T follicular helper cell (primary cell): ENCODE measurements around the gene KRTAP5-1.
"Not testable (repeated sequence)": the region's sequence is repeated elsewhere in the genome, so short reads cannot be mapped to it uniquely, and the experiment has no call there.

Source experiments
- DNase-seq: peaks from one replicate; pipeline ENCODE4 v3.0.0-alpha.2; 2020; ENCODE audit warnings: low read depth

KRTAP5-1 gene

DNA sequence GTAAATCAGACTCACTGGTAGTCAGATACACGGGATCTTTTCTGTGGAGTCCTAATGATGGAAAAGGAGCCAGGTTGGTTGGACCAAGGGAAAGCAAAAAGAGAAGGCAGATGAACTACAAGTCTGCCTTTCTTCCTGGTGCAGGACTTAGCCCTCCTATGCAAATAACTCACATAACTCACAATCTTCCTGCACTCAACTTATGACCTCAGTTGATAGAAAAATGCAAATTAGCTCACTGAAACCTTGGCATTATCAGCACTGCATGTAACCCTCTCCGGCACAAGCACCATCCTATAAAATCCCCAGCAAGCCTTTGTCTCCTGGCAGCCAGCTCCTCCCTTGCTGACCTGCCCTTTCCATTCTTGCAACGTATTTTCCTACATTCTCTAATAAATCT is 16.6 kb upstream of the KRTAP5-1 start:
- DNase-seq = not testable (repeated sequence)

DNA sequence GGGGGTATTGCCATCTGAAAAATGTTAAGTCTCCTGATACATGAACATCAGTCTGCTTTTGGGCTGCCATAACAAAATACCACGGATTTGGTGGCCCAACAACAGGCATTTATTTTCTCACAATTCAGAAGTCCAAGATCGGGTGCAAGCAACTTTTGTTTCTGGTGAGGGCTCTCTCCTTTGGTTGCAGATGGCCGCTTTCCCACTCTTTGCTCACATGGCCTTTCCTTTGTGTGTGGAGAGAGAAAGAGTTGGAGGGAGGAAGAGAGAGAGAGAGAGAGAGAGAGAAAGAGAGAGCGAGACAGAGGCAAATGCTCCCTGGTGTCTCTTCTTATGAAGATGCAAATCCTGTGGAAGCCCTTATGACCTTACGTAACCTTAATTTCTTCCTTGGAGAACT is 15.5 kb upstream of the KRTAP5-1 start:
- no peak for DNase-seq

DNA sequence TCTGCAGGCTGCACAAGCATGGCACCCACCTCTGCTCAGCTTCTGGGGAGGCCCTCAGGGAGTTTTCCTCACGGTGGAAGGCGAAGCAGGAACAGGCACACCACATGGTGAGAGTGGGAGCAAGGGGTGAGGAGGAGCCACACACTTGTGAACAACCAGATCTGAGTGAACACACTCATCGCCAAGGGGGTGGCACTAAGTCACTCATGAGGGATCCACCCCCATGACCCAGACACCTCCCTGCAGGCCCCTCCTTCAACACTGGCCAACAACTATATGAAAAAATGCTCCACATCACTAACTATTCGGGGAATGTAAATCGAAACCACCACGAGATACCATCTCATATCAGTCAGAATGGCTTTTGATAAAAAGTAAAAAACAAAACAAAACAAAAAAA is 13.7 kb upstream of the KRTAP5-1 start:
- DNase-seq = no peak

DNA sequence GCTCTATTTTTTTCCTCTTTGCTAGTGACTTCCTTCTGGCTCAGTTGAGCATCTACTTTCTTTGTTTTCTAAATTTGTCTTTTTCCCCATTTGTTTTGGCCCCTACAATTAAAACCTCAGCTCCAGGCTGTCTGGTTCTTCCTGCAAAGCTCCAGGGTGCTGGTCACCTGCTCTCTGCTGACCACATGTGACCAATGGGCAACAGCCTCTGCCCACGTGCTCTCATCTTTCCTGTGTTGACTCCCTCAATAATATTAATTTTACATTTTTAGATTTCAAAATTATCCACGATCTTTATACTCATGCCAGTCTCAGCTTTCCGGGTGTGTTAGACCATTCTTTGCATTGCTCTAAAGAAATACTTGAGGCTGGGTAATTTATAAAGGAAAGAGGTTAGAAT is 13.3 kb upstream of the KRTAP5-1 start:
- not testable (repeated sequence) for DNase-seq

DNA sequence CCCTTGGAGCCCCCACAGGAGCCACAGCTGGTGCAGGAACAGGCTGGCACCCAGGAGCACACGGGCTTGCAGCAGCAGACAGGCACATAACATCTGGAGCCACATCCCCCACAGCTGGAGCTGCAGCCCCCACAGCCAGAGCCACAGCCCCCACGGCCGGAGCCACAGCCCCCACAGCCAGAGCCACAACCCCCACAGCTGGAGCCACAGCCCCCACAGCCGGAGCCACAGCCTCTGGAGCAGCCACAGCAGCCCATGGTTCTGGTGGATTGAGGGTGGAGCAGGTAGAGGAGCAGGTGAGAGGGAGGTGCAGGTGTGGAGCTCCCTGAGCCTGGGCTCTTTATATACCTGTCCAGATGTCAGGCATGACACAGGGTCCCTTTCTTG is 12.9 kb upstream of the KRTAP5-1 start, which contains the start of gene KRTAP5-2:
Gene KRTAP5-2, minus strand, starts transcription at position 301 of the 387 bp plus-strand sequence. Its CDS starts 44 bp downstream, at position 257.
- DNase-seq = no peak

DNA sequence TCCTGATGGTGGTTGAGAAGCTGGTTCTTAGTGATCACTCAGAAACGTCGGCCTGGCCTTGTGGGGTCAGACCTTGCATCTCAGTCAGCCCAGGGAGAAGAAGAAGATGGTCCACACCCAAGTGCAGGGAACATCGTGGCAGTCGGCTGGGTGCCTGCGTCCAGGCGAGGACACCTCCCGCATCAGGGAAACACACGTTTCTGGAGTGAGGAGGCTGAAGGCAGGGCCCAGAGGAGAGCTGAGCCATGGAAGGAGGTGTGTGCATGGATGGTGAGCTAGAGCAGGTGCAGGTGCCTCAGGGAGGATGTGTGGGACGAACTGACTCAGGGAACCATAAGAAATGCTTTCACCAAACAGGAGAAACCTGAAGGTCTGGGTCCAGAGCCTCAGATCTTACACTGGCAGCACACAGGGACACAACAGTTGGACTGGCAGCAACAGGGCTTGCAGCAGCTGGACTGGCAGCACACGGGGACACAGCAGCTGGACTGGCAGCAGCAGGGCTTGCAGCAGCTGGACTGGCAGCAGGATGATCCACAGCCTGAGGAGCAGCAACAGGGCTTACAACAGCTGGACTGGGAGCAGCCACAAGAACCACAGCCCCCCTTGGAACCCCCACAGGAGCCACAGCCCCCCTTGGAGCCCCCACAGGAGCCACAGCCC is 12.4 kb upstream of the KRTAP5-1 start:
- DNase-seq = no peak

DNA sequence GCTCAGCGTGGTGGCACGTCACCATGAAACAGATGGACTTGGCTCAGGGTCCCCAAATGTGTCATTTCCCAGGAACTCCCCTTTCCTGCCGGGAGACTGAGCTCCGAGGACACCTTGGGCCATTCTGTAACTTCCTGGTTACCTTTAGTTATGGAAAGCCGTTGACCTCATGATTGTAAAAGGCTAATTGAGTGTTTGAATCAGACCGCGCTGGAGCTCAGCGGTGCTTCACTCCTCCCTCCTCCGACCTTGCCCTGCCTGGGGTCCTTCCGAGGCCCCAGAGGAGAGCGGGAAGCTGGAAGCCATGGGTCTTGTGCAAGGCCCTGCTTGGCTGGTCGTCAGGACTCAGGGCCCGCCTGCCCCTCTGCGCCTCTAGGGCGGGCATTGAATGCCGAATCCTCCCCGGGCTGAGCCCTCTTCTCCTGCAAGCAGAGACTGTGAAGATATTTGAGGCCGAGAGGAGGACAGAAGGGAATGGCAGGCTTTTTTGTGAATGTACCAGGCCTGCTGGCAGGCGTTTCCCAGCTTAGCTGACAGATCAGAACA is 11.6 kb upstream of the KRTAP5-1 start:
- not testable (repeated sequence) for DNase-seq

DNA sequence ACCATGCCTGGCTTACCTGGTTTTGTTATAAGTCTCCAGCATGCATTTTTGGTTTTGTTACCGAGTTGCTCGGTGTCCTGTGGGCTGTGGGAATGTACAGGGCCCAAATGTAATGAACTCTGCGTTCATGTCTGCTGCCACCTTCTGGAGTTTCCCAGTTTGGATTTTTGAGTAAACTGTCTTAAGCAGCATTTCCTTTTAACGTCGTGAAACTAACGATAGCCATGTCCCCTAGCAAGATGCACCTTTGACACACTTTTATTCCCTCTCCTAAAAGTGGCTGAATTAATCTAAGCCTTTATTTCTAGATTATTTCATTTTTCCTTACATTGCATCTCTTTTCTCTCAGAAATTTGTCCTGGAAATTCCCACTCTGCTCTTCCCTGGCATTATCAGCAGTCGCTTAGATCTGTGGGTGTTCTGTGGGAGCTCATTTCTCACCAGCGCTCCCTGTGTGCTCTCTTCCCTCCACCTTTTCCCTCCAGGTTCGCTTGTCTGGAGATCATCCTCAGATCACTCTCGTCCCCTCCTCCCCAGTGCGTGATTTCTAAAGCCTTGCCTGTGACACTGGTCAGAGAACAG is 11.0 kb upstream of the KRTAP5-1 start:
- not testable (repeated sequence) for DNase-seq

DNA sequence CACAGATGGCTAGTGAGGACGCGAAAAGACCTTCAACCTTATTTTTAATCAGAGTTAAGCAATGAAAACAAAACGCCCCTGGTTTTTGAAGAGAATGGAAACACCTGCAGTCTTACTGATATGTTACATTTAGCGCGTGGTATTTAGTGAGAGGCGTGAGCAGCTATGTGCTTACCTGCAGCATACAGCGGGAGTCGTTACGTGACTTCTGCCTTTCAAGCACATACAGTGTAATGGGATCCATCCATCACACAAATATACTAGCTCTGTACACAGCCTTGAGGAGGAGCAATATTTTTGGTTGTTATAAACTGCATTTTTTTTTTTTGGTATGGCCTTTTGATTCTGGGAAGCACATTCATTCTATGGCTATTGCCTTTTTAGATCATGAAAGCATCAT is 7.5 kb upstream of the KRTAP5-1 start:
- no peak for DNase-seq

DNA sequence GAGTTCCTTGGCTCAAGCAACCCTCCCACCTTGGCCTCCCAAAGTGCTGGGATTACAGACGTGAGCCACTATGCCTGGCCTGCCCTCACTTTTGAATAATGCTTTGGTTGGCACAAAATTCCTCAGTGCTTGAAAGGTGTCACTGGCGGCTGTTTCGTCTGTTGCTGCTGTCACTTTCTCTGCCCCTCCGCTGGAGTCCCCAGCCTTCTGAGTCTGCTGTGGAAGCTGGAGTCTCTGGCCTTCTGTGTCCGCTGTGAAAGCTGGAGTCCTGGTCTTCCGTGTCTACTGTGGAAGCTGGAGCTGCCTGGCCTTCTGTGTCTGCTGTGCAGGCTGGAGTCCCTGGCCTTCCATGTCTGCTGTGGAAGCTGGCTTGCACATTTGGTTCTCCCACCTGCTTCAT is 4.9 kb upstream of the KRTAP5-1 start:
- DNase-seq = no peak

DNA sequence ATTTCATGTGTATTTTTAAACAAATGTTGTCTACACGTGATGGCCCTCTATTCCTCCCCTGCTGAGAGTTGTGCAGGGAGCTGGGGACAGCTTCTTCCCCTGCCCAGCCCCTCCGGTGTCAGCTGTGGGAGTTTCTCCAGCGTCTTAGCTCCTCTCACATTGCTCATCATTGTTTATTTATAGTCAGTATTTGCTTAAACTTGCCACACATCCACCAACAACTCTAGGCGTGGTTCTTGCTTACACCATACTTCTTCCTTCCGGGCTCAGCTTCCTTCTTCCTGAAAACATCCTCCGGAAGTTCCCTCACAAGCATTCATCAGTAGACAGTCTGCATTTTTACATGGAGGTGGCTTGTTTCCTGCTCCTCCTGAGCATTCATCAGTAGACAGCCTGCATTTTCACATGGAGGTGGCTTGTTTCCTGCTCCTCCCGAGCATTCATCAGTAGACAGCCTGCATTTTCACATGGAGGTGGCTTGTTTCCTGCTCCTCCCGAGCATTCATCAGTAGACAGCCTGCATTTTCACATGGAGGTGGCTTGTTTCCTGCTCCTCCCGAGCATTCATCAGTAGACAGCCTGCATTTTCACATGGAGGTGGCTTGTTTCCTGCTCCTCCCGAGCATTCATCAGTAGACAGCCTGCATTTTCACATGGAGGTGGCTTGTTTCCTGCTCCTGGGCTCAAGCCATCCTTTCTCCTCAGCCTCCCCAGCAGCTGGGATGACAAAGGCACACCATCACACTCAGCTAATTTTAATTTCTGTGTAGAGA is 4.3 kb upstream of the KRTAP5-1 start:
- DNase-seq = not testable (repeated sequence)

DNA sequence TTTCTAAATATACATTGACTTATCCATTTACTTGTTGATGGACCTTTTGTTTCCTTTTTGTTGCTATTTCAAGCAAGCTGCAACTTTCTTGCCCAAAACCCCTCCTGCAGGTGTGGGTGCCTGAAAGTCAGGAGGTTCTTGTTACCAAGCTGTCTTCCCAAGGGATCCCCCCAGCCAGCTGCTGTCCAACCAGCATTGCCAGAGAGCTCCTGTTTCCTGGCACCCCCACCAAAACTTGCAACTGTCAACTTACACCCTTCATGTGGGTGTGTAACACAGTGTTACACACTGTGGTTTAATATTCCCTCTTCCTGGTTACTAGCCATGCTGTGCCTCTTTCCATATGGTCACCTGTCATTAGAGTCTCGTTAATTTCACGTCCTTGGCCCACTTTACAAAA is 1.6 kb upstream of the KRTAP5-1 start:
- DNase-seq = no peak

DNA sequence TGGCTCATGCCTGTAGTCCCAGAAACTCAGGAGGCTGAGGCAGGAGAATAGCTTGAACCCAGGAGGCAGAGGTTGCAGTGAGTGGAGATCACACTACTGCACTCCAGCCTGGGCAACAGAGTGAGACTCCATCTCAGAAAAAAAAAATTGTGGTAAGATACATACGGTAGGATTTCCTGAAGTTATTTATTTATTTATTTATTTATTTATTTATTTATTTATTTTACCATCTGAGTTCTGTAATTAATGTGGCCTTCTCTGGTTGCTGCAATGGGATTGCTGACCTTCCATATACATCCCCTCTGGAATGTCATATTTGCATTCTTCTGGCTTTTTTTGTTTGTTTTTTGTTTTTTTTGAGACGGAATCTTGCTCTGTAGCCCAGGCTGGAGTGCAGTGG is 2.2 kb downstream of the KRTAP5-1 start:
- not testable (repeated sequence) for DNase-seq

DNA sequence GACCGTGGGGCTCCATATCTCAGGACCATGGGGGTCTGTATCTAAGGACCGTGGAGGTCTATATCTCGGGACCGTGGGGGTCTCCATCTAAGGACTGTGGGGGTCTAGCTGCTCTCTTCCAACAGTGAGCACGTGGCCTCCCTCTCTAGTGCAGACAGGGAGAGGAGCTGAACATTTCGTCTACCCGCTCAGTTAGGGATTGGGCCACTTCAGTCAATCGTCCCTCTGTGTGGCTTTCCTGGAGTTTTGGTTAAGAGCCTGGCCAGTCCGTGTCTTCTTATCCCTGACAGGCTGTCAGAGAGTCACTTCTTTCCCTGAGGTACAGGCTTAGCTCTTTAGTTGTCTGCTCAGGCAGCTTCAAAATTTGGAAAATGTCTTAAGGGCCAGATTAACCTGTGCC is 3.1 kb downstream of the KRTAP5-1 start:
- DNase-seq = no peak

DNA sequence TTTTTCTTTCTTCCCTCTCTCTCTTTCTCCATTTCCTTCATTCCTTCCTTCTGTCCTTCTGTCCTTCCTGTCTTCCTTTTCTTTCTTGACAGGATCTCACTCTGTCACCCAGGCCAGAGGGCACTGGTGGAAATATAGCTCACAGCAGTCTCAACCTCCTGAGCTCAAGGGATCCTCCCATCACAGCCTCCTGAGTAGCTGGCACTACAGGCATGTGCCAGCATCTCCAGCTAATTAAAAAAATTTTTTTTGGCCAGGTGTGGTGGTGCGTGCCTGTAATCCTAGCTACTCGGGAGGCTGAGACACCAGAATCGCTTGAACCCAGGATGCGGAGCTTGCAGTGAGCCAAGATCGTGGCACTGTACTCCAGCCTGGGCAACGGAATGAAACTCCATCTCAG is 8.3 kb downstream of the KRTAP5-1 start:
- DNase-seq = no peak

DNA sequence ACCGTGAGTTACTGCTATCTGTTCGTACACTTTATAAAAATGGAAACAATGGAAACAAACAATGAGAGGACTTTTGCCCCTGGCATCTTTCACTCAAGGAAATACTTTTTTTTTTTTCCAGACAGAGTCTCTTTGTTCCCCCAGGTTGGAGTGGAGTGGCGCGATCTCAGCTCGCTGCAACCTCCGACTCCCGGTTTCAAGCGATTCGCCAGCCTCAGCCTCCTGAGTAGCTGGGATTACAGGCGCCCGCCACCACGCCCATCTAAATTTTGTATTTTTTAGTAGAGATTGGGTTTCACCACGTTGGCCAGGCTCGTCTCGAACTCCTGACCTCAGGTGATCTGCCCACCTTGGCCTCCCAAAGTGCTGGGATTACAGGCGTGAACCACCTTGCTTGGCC is 9.3 kb downstream of the KRTAP5-1 start:
- DNase-seq = not testable (repeated sequence)

DNA sequence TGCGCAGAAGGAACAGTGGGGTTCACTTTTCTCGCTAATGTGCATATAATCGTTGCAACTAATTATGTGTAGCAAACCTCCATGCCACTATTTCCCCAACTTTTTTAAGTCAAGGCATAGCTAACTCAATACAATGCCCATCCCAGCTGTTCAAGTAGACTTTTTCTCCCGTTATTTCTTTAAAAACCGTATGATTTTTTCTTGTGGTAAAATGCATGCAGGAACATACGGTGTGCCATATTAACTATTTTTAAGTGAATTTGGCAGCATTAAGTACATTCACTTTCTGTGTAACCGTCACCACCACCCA is 10.2 kb downstream of the KRTAP5-1 start:
- no peak for DNase-seq

DNA sequence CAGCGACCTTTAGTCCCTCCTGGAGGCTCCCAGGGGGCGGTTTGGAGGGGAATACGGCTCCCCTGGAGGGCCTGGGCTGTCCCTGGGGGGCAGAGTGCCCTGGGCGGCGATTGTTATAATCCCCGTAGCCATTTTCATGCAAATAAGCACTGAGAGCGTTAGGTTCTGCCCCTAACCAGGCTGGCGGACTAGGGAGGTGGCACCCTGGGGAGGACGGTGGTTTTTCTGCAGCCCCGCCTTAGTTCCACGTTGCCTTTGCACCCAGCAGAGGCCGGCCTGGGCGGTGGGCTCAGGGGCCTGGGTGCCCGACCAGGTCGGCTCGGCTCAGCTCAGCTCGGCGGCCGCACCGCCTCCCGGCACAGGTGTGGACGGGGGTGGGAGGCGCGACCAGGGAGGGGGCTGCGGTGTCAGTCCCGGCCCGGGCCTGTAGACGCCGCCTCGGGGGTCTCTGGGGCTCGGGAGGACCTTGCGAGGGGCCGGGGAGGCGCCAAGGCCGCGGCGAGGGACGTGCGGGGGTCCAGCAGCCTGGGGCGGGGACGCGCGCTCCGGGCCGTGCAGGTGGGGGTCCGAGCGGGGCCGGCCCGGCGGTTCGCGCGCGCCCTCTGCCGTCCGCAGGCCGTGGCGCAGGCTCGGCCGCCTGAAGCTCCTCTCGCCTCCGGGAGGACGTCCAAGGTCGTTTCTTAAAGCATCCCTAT is 10.7 kb downstream of the KRTAP5-1 start:
- DNase-seq = no peak

DNA sequence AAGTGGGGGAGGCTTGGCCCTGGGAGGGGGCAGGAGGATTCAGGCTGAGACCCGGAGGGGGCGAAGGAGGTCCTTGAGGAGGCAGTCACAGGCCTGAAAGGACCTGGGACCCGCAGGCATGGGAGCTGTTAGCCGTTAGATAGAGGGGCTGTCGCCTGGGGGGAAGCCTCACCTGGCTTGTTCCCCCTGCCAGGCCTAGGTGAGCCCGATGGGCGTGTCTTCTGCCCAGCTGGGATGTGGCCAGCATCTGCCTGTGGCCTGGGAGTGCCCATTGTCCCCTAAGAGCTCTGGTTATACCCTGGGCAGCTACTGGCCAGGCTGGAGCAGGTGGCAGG is 11.2 kb downstream of the KRTAP5-1 start:
- no peak for DNase-seq

DNA sequence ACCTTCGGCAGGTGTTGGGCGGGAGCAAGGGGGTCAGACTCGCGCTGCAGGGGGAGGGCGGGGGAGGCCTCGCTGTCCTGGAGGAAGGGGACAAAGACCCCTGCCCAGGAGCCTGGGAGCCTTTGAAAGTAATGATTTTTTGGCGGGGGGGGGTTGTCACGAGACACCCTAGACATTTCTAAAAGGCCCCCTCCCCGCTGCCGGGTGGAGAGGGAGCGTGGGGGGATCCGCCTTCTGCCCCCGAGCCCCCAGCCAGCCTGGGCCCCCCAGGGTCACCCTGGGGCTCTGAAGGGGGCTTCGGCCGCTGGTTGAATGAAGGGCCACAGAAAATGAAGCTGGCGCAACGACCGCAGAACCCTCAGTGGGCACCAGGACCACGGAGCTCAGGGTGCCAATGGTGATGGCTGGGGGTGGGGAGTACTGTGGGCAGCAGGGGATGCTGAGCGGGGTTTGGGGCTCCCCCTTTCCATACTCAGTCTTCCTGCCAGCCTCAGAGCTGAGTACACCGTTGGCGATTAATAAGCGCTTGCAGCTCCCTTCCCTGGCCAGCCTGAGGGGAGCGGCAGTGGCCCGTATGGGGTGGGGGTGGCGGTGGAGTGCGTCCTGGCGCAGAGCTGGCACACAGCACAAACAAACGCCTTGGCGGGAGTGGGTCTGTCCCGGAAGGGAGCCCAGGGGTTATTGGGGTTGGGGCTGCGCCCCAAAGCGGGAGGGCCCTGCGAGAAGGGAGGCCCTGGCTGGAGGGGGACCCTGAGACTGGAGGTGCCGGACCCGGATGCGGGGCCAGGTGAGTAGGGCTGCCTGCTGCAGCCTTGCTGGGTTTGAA is 11.8 kb downstream of the KRTAP5-1 start:
- DNase-seq = no peak

DNA sequence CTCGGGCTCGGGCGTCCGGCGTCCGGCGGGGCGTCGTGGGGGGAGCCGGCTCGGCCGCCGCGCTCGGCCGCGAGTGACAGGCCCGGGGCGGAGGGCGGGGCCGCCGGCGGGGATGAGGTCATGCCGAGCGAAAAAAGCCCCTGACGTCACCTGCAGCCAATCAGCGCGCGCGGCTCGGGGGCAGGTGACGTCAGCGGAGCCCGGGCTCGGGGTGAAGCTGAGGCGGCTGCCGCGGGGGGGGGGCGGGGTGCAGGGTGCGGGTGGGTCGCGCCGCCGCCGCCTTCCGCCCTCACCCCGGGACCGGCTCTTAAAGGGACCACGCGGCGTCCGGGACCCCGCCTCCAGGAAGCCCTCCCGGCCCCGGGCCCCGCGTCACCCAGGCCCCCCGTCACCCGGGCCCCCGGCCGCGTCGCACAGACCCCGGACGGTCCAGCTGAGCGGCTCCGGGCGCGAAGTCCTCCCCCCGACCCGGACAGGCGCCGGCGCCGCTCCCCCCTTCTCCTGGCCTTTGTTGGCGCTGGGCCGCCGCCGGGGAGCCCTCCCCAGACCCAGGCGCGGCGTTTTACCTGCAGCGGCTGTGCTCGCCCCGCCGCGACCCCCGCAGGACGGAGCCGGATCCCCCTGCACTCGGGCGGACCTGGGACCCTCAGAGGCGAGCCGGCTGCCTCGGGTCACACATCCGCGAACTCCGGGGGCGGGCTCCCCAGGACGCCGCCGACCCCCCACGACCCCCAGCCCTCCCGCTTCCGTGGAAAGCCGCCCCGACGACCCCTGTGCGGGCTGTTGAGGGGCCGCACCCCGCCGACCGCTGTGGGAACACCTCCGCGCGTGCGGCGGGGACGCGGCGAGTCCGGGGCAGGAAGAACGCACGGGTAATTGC is 12.6 kb downstream of the KRTAP5-1 start, which contains the start of gene DUSP8:
Gene DUSP8, minus strand, starts transcription at position 75 of the 880 bp plus-strand sequence. CDS start 6,445 bp downstream, outside the sequence.
- DNase-seq = peak; percentile 95
